Body of pancreas (tissue), 4 donors: ENCODE measurements around the gene NID2.

Experiments
- POLR2A ChIP-seq, 3 donors: fragments of 450-650 bp; IDR thresholded peaks; one replicate each; pipeline ENCODE4 v1.6.1; 2016; ENCODE audit warnings: antibody characterized with exemption in 3 of 3, mild to moderate bottlenecking in 2 of 3
- TF ChIP-seq, protein P1 (sequence below), 7 experiments: fragments of 450-650 bp in 4 of 7; fragments of 200-600 bp in 3 of 7; sonication (generic) in 3 of 7; IDR thresholded peaks; one replicate each; pipeline ENCODE4 v1.5.1; 2016 to 2019; ENCODE audit warnings: antibody characterized with exemption in 7 of 7

DNA sequence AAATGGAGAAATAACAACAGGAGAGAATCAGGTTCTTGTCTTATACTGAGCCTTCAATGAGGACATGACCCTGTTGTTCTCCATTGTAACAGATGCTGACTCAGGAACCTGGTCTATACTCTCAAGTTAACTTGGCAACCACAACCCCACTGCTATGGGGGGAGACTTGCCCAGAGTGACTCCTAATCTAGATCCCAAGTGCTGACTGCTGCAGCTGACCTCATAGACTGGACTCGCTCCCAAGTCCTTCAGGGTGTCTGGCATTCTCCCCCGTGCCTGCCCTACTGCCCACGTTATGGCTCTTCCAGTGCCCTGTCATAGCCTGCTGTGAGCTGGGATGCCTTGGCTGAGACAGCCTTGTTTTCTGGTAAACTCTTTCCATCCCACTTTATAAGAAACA is 37.1 kb downstream of the NID2 start:
- TF ChIP-seq, protein P1, sequence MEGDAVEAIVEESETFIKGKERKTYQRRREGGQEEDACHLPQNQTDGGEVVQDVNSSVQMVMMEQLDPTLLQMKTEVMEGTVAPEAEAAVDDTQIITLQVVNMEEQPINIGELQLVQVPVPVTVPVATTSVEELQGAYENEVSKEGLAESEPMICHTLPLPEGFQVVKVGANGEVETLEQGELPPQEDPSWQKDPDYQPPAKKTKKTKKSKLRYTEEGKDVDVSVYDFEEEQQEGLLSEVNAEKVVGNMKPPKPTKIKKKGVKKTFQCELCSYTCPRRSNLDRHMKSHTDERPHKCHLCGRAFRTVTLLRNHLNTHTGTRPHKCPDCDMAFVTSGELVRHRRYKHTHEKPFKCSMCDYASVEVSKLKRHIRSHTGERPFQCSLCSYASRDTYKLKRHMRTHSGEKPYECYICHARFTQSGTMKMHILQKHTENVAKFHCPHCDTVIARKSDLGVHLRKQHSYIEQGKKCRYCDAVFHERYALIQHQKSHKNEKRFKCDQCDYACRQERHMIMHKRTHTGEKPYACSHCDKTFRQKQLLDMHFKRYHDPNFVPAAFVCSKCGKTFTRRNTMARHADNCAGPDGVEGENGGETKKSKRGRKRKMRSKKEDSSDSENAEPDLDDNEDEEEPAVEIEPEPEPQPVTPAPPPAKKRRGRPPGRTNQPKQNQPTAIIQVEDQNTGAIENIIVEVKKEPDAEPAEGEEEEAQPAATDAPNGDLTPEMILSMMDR (IDR thresholded peaks at IDR 0.05) = no peak
- no peak for TF ChIP-seq POLR2A (IDR thresholded peaks at IDR 0.05)
